Suppressor macrophage treated with lipopolysaccharide for 4 hours (primary cell): ENCODE results near the gene DVL3.
A peak's percentile ranks its signal among the peaks of the same experiment; 100 is the strongest.
"Not testable (repeated sequence)": the region's sequence is repeated elsewhere in the genome, so short reads cannot be mapped to it uniquely, and the experiment has no call there.

ENCODE experiments used
- DNase-seq: peaks from one replicate; pipeline ENCODE4 v3.0.0-alpha.2; 2020

DVL3 gene

GRCh38 chr3:184156522-184156955, 1.4 kb downstream of the DVL3 start:
- DNase-seq = no peak

GRCh38 chr3:184157206-184157605, 2.0 kb downstream of the DVL3 start:
- no peak for DNase-seq

GRCh38 chr3:184158404-184158803, 3.2 kb downstream of the DVL3 start:
- no peak for DNase-seq

GRCh38 chr3:184160456-184160855, 5.3 kb downstream of the DVL3 start:
- DNase-seq = no peak

GRCh38 chr3:184162571-184163070, 7.4 kb downstream of the DVL3 start:
- DNase-seq = not testable (repeated sequence)

GRCh38 chr3:184164648-184165330, 9.6 kb downstream of the DVL3 start:
- DNase-seq = no peak

GRCh38 chr3:184165543-184165942, 10.4 kb downstream of the DVL3 start:
- DNase-seq = no peak

- no peak for DNase-seq
Measured at GRCh38 chr3:184166671-184167070, 11.5 kb downstream of the DVL3 start.

- no peak for DNase-seq
Measured at GRCh38 chr3:184167786-184168185, 12.6 kb downstream of the DVL3 start.

GRCh38 chr3:184168363-184169120, 13.4 kb downstream of the DVL3 start:
- no peak for DNase-seq

GRCh38 chr3:184169896-184170875, 15.0 kb downstream of the DVL3 start:
- DNase-seq = no peak

- no peak for DNase-seq
Measured at GRCh38 chr3:184171562-184171961, 16.4 kb downstream of the DVL3 start.

- DNase-seq = no peak
Measured at GRCh38 chr3:184172681-184173373, 17.6 kb downstream of the DVL3 start.

- DNase-seq = no peak
Measured at GRCh38 chr3:184173374-184173722, 18.2 kb downstream of the DVL3 start.

- DNase-seq = no peak
Measured at GRCh38 chr3:184174284-184174645, 19.1 kb downstream of the DVL3 start.

- DNase-seq = peak; percentile 99
Measured at GRCh38 chr3:184174646-184175492, 19.7 kb downstream of the DVL3 start, which contains the start of gene AP2M1. AP2M1 (plus strand) TSS chr3:184174855; CDS start chr3:184176994, 2,139 bp downstream.

- DNase-seq = no peak
Measured at GRCh38 chr3:184175506-184175905, 20.3 kb downstream of the DVL3 start.

- DNase-seq = no peak
Measured at GRCh38 chr3:184175981-184176376, 20.8 kb downstream of the DVL3 start.

- peak; percentile 89 for DNase-seq
Measured at GRCh38 chr3:184176377-184177330, 21.5 kb downstream of the DVL3 start.

GRCh38 chr3:184177331-184177731, 22.2 kb downstream of the DVL3 start:
- peak; percentile 55 for DNase-seq
